ENCODE measurements around the gene INAFM2.
A peak's percentile ranks its signal among the peaks of the same experiment; 100 is the strongest.

The INAFM2 gene

GRCh38 chr15:40367686-40368611 is 44.5 kb downstream of the INAFM2 start:
- Histone ChIP-seq H3K4me1 (ENCODE audit: control insufficient read depth, insufficient read depth, low read length) (no peaks in the 10 kb centered on the region), H3K4me3 (ENCODE audit: low read depth, low read length) (no peak overlapping the region), H3K9me3 (ENCODE audit: control insufficient read depth, insufficient read depth, low read depth, low read length) (no peaks in the 10 kb centered on the region), H3K27ac (ENCODE audit: extremely low read depth, low read depth, low read length) (no peak overlapping the region), H3K36me3 (ENCODE audit: control insufficient read depth in 2 of 2, insufficient read depth in 1 of 2, low read length in 2 of 2) (no peaks in the 10 kb centered on the region)
- CTCF ChIA-PET = interaction anchor here (0.7 to 2.0 kb wide), 18 partner anchors 9 to 58 kb away, joined by 3 to 11 read pairs (median 3); partner anchors contain the start of genes DISP2 and KNSTRN
- POLR2A ChIA-PET = interaction anchor here (1.1 to 1.5 kb wide), 2 partner anchors 28 to 37 kb away, joined by 3 to 5 read pairs; partner anchors contain the start of genes CCDC9B and IVD
- TF ChIP-seq SP2 (tag by site-specific recombination; IDR thresholded peaks at IDR 0.05) (no peak), ZNF335 (tag by site-specific recombination; conservative IDR thresholded peaks at IDR 0.05) (peak; percentile 74), ZSCAN30 (tag by site-specific recombination; IDR thresholded peaks at IDR 0.05) (peak; percentile 96), ZFHX2 (tag by site-specific recombination; conservative IDR thresholded peaks at IDR 0.05) (peak; percentile 94), ZNF707 (tag by site-specific recombination; IDR thresholded peaks at IDR 0.05) (no peak), ZNF629 (tag by site-specific recombination; IDR thresholded peaks at IDR 0.05) (peak; percentile 61; the same call in 1 of the 2 replicates), ZNF394 (tag by site-specific recombination; IDR thresholded peaks at IDR 0.05; ENCODE audit: borderline replicate concordance) (peak; percentile 56; the same call in 1 of the 2 replicates), ZNF133 (tag by site-specific recombination; IDR thresholded peaks at IDR 0.05) (no peak), ZNF549 (tag by site-specific recombination; IDR thresholded peaks at IDR 0.05) (no peak), GLIS2 (tag by site-specific recombination; IDR thresholded peaks at IDR 0.05) (peak; percentile 35), ZNF510 (tag by site-specific recombination; IDR thresholded peaks at IDR 0.05; ENCODE audit: insufficient replicate concordance) (no peak), GLIS1 (tag by site-specific recombination; IDR thresholded peaks at IDR 0.05) (peak; percentile 13; the same call in 1 of the 2 replicates), CTCF (tag by site-specific recombination; IDR thresholded peaks at IDR 0.05) (peak; percentile 94), ZNF248 (tag by site-specific recombination; IDR thresholded peaks at IDR 0.05) (no peak), SP7 (tag by site-specific recombination; IDR thresholded peaks at IDR 0.05) (peak; percentile 54), ZBTB8A (tag by site-specific recombination; IDR thresholded peaks at IDR 0.05) (peak; percentile 68), ZEB2 (tag by site-specific recombination; IDR thresholded peaks at IDR 0.05) (0 out of 2 replicates have a peak, but pooled peaks have one; percentile 61), ZNF341 (tag by site-specific recombination; IDR thresholded peaks at IDR 0.05; ENCODE audit: low read depth) (peak; percentile 88), KLF1 (tag by site-specific recombination; IDR thresholded peaks at IDR 0.05) (peak; percentile 34; the same call in 1 of the 2 replicates), ZNF10 (tag by site-specific recombination; IDR thresholded peaks at IDR 0.05) (peak; percentile 69), ZBTB44 (tag by site-specific recombination; IDR thresholded peaks at IDR 0.05) (peak; percentile 43; the same call in 1 of the 2 replicates), ZNF560 (tag by site-specific recombination; IDR thresholded peaks at IDR 0.05; ENCODE audit: borderline replicate concordance) (0 out of 2 replicates have a peak, but pooled peaks have one; percentile 26)
- TF ChIP-seq, protein P1, sequence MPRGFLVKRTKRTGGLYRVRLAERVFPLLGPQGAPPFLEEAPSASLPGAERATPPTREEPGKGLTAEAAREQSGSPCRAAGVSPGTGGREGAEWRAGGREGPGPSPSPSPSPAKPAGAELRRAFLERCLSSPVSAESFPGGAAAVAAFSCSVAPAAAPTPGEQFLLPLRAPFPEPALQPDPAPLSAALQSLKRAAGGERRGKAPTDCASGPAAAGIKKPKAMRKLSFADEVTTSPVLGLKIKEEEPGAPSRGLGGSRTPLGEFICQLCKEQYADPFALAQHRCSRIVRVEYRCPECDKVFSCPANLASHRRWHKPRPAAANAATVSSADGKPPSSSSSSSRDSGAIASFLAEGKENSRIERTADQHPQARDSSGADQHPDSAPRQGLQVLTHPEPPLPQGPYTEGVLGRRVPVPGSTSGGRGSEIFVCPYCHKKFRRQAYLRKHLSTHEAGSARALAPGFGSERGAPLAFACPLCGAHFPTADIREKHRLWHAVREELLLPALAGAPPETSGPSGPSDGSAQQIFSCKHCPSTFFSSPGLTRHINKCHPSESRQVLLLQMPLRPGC (tag by site-specific recombination; IDR thresholded peaks at IDR 0.05) = peak; percentile 34; the same call in 1 of the 2 replicates
- TF ChIP-seq, protein P2, sequence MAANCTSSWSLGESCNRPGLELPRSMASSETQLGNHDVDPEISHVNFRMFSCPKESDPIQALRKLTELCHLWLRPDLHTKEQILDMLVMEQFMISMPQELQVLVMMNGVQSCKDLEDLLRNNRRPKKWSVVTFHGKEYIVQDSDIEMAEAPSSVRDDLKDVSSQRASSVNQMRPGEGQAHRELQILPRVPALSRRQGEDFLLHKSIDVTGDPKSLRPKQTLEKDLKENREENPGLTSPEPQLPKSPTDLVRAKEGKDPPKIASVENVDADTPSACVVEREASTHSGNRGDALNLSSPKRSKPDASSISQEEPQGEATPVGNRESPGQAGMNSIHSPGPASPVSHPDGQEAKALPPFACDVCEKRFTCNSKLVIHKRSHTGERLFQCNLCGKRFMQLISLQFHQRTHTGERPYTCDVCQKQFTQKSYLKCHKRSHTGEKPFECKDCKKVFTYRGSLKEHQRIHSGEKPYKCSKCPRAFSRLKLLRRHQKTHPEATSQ (tag by site-specific recombination; IDR thresholded peaks at IDR 0.05) = 0 out of 2 replicates have a peak, but pooled peaks have one; percentile 20
- TF ChIP-seq, protein P3, sequence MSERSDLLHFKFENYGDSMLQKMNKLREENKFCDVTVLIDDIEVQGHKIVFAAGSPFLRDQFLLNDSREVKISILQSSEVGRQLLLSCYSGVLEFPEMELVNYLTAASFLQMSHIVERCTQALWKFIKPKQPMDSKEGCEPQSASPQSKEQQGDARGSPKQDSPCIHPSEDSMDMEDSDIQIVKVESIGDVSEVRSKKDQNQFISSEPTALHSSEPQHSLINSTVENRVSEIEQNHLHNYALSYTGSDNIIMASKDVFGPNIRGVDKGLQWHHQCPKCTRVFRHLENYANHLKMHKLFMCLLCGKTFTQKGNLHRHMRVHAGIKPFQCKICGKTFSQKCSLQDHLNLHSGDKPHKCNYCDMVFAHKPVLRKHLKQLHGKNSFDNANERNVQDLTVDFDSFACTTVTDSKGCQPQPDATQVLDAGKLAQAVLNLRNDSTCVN (tag by site-specific recombination; optimal IDR thresholded peaks at IDR 0.05) = peak; percentile 36
- TF ChIP-seq, protein P4, sequence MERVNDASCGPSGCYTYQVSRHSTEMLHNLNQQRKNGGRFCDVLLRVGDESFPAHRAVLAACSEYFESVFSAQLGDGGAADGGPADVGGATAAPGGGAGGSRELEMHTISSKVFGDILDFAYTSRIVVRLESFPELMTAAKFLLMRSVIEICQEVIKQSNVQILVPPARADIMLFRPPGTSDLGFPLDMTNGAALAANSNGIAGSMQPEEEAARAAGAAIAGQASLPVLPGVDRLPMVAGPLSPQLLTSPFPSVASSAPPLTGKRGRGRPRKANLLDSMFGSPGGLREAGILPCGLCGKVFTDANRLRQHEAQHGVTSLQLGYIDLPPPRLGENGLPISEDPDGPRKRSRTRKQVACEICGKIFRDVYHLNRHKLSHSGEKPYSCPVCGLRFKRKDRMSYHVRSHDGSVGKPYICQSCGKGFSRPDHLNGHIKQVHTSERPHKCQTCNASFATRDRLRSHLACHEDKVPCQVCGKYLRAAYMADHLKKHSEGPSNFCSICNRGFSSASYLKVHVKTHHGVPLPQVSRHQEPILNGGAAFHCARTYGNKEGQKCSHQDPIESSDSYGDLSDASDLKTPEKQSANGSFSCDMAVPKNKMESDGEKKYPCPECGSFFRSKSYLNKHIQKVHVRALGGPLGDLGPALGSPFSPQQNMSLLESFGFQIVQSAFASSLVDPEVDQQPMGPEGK (tag by site-specific recombination; IDR thresholded peaks at IDR 0.05) = peak; percentile 78
